ENCODE results near the gene PKN1.
"Not testable (repeated sequence)": the region's sequence is repeated elsewhere in the genome, so short reads cannot be mapped to it uniquely, and the experiment has no call there.

PKN1 gene

DNA sequence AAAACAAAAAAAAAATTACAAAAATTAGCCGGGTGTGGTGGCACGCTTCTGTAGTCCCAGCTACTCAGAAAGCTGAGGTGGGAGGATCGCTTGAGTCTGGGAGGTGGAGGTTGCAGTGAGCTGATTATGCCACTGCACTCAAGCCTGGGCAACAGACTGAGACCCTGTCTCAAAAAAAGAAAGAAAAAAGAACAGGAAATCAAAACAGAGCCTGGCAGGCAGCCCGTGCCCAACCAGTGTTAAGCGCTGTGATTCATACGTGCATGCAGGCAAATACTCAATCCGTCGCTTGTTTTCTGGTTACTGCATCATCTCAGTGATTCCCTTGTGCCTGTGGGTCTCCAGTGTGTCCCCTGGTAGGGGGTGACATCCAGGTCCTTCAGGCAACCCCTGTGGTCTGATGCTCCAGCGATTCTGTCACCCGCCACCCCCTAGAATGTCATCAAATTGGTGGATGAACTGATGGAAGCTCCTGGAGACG lies 32.1 kb upstream of the PKN1 start:
- Histone ChIP-seq H3K4me3 (replicated peaks; ENCODE audit: insufficient read depth, low read length) (no peak overlapping the region), H3K27me3 (ENCODE audit: insufficient read depth, poor library complexity, severe bottlenecking) (no peaks in the 10 kb centered on the region), H3K27ac (replicated peaks) (no peak overlapping the region)
- no peak for TF ChIP-seq SPI1 (IDR thresholded peaks at IDR 0.05; ENCODE audit: borderline replicate concordance, low read depth)
- no peak for TF ChIP-seq GABPA (IDR thresholded peaks at IDR 0.05; ENCODE audit: low read depth)
- TF ChIP-seq, protein P1, sequence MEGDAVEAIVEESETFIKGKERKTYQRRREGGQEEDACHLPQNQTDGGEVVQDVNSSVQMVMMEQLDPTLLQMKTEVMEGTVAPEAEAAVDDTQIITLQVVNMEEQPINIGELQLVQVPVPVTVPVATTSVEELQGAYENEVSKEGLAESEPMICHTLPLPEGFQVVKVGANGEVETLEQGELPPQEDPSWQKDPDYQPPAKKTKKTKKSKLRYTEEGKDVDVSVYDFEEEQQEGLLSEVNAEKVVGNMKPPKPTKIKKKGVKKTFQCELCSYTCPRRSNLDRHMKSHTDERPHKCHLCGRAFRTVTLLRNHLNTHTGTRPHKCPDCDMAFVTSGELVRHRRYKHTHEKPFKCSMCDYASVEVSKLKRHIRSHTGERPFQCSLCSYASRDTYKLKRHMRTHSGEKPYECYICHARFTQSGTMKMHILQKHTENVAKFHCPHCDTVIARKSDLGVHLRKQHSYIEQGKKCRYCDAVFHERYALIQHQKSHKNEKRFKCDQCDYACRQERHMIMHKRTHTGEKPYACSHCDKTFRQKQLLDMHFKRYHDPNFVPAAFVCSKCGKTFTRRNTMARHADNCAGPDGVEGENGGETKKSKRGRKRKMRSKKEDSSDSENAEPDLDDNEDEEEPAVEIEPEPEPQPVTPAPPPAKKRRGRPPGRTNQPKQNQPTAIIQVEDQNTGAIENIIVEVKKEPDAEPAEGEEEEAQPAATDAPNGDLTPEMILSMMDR (IDR thresholded peaks at IDR 0.05; ENCODE audit: insufficient read depth, low read length): no peak
- TF ChIP-seq, protein P2, sequence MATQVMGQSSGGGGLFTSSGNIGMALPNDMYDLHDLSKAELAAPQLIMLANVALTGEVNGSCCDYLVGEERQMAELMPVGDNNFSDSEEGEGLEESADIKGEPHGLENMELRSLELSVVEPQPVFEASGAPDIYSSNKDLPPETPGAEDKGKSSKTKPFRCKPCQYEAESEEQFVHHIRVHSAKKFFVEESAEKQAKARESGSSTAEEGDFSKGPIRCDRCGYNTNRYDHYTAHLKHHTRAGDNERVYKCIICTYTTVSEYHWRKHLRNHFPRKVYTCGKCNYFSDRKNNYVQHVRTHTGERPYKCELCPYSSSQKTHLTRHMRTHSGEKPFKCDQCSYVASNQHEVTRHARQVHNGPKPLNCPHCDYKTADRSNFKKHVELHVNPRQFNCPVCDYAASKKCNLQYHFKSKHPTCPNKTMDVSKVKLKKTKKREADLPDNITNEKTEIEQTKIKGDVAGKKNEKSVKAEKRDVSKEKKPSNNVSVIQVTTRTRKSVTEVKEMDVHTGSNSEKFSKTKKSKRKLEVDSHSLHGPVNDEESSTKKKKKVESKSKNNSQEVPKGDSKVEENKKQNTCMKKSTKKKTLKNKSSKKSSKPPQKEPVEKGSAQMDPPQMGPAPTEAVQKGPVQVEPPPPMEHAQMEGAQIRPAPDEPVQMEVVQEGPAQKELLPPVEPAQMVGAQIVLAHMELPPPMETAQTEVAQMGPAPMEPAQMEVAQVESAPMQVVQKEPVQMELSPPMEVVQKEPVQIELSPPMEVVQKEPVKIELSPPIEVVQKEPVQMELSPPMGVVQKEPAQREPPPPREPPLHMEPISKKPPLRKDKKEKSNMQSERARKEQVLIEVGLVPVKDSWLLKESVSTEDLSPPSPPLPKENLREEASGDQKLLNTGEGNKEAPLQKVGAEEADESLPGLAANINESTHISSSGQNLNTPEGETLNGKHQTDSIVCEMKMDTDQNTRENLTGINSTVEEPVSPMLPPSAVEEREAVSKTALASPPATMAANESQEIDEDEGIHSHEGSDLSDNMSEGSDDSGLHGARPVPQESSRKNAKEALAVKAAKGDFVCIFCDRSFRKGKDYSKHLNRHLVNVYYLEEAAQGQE (IDR thresholded peaks at IDR 0.05; ENCODE audit: insufficient replicate concordance, low read depth): no peak
- TF ChIP-seq POLR2AphosphoS5 (IDR thresholded peaks at IDR 0.05; ENCODE audit: low read depth): no peak
- DNase-seq (ENCODE audit: low read depth in 1 of 2, low spot score in 1 of 2): no peak

DNA sequence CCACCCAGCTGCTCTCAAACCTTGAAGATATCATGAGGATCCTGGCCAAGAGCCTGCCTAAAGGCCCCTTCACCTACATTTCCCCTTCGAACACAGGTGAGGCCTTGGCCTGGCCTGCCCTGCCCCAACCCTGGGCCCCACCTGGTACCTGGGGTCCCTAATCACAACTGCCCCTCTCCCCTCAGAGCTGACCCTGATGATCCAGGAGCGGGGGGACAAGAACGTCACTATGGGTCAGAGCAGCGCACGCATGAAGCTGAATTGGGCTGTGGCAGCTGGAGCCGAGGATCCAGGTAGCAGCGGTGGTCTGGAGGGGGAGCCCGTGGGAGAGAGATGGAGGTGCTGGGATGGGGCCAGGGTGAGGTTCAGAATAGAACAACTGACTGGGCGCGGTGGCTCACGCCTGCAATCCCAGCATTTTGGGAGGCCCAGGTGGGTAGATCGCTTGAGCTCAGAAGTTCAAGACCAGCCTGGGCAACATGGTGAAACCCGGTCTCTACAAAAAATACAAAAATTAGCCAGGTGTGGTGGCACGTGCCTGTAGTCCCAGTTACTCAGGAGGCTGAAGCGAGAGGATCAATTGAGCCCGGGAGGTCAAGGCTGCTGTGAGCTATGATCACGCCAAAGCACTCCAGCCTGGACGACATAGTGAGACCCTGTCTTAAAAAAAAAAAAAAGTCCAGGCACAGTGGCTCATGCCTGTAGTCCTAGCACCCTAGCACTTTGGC lies 31.5 kb upstream of the PKN1 start:
- TF ChIP-seq POLR2AphosphoS5 (IDR thresholded peaks at IDR 0.05; ENCODE audit: low read depth): no peak
- TF ChIP-seq, protein P1 (IDR thresholded peaks at IDR 0.05; ENCODE audit: insufficient read depth, low read length): no peak
- no peak for TF ChIP-seq SPI1 (IDR thresholded peaks at IDR 0.05; ENCODE audit: borderline replicate concordance, low read depth)
- no peak for TF ChIP-seq GABPA (IDR thresholded peaks at IDR 0.05; ENCODE audit: low read depth)
- TF ChIP-seq, protein P2 (IDR thresholded peaks at IDR 0.05; ENCODE audit: insufficient replicate concordance, low read depth): no peak
- no peak overlapping the region for H3K27ac ChIP-seq (replicated peaks)
- DNase-seq (ENCODE audit: low read depth in 1 of 2, low spot score in 1 of 2): no peak
- H3K27me3 ChIP-seq (ENCODE audit: insufficient read depth, poor library complexity, severe bottlenecking): no peaks in the 10 kb centered on the region
- no peak overlapping the region for H3K4me3 ChIP-seq (replicated peaks; ENCODE audit: insufficient read depth, low read length)

DNA sequence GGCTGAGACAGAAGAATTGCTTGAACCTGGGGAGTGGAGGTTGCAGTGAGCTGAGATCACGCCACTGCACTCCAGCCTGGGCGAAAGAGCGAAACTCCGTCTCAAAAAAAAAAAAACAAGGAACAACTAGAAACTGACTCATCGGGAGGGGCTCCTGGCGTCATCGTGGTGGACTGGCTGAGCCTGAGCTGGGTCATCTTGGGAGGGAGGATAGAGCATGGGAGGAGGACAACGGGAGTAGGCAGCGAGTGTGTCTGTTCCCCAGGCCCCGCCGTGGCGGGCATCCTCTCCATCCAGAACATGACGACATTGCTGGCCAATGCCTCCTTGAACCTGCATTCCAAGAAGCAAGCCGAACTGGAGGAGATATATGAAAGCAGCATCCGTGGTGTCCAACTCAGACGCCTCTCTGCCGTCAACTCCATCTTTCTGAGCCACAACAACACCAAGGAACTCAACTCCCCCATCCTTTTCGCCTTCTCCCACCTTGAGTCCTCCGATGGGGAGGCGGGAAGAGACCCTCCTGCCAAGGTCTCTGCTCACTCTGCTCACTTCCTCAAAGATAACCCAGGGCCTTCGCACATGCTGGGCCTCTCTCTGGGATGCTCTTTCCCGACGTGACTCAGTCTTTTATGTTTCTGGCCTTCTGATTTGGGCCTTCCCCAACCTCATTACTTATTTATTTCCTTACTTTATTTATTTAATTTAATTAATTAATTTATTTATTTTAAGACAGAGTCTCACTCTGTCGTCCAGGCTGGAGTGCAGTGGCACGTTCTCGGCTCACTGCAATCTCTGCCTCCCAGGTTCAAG lies 30.6 kb upstream of the PKN1 start:
- TF ChIP-seq POLR2AphosphoS5 (IDR thresholded peaks at IDR 0.05; ENCODE audit: low read depth): 0 out of 2 replicates have a peak, but pooled peaks have one; percentile 27
- TF ChIP-seq, protein P1 (IDR thresholded peaks at IDR 0.05; ENCODE audit: insufficient read depth, low read length): no peak
- Histone ChIP-seq H3K4me3 (replicated peaks; ENCODE audit: insufficient read depth, low read length) (no peak overlapping the region), H3K27me3 (ENCODE audit: insufficient read depth, poor library complexity, severe bottlenecking) (no peaks in the 10 kb centered on the region), H3K27ac (replicated peaks) (no peak overlapping the region)
- no peak for DNase-seq (ENCODE audit: low read depth in 1 of 2, low spot score in 1 of 2)

DNA sequence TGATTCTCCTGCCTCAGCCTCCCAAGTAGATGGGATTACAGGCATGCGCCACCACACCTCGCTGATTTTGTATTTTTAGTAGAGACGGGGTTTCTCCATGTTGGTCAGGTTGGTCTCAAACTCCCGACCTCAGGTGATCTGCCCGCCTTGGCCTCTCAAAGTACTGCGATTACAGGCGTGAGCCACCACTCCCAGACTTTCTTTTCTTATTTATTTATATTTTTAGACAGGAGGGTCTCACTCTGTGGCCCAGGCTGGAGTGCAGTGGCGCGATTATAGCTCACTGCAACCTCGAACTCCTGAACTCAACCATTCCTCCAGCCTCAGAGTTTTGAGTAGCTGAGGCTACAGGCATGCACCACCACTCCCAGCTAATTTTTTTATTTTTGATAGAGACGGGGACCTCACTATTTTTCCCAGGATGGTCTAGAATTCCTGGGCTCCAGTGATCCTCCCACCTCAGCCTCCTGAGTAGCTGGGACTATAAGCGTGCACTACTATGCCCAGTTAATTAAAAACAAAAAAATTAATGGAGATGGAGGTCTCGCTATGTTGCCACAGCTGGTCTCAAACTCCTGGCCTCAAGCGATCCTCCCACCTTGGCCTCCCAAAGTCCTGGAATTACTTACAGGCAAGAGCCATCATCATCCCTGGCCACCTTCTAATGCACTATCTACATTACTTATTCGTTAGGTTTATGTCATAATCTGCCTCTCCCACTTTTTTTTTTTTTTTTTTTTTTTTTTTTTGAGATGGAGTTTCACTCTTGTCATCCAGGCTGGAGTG lies 29.8 kb upstream of the PKN1 start:
- DNase-seq (ENCODE audit: low read depth in 1 of 2, low spot score in 1 of 2); H3K4me3 ChIP-seq (replicated peaks; ENCODE audit: insufficient read depth, low read length); H3K27ac ChIP-seq (replicated peaks); H3K27me3 ChIP-seq (ENCODE audit: insufficient read depth, poor library complexity, severe bottlenecking): not testable (repeated sequence)

Measured in HL-60 (cell line).